Endodermal cell (in vitro differentiated cells): ENCODE results near the gene MFN1. TPM values are rescaled to one million over a fixed set of nuclear protein-coding genes. Genes with fewer than 3 reads are reported as not detected.
A peak's percentile ranks its signal among the peaks of the same experiment; 100 is the strongest.

Source experiments
- DNase-seq: peaks from one replicate; pipeline ENCODE4 v3.0.0-alpha.2; 2017
- H3K27ac ChIP-seq: 2 replicates; pipeline ENCODE4 v1.5.1; 2013; ENCODE audit warnings: mild to moderate bottlenecking, low read depth, low read length, moderate library complexity
- H3K27me3 ChIP-seq: 2 replicates; pipeline ENCODE4 v1.6.1; 2013; ENCODE audit warnings: mild to moderate bottlenecking, low read length, moderate library complexity; ENCODE audit not compliant: insufficient read depth, control insufficient read depth, poor library complexity, severe bottlenecking
- H3K36me3 ChIP-seq: 2 replicates; pipeline ENCODE4 v1.7.0; 2013; ENCODE audit warnings: mild to moderate bottlenecking, low read length, moderate library complexity; ENCODE audit not compliant: control insufficient read depth, insufficient read depth
- H3K4me1 ChIP-seq: one replicate; pipeline ENCODE4 v1.7.0; 2013; ENCODE audit warnings: low read length; ENCODE audit not compliant: control insufficient read depth, insufficient read depth
- H3K4me3 ChIP-seq: 2 replicates; pipeline ENCODE4 v1.5.1; 2013; ENCODE audit warnings: mild to moderate bottlenecking, low read length, moderate library complexity
- H3K9ac ChIP-seq: 2 replicates; pipeline ENCODE4 v1.6.1; 2013; ENCODE audit warnings: mild to moderate bottlenecking, low read length, moderate library complexity; ENCODE audit not compliant: poor library complexity, severe bottlenecking; ENCODE audit errors: extremely low read depth
- H3K9me3 ChIP-seq: 2 replicates; pipeline ENCODE4 v1.6.1; 2013; ENCODE audit warnings: mild to moderate bottlenecking, low read length, moderate library complexity; ENCODE audit not compliant: control insufficient read depth
- H3K27ac Mint-ChIP-seq: 2 replicates; pipeline ENCODE4 v1.8.0; 2020; ENCODE audit warnings: mixed read lengths
- H3K27me3 Mint-ChIP-seq: 2 replicates; pipeline ENCODE4 v1.8.0; 2021; ENCODE audit warnings: mild to moderate bottlenecking, mixed read lengths; ENCODE audit not compliant: insufficient read depth
- H3K36me3 Mint-ChIP-seq: 2 replicates; pipeline ENCODE4 v1.8.0; 2020; ENCODE audit warnings: low read depth, mixed read lengths
- H3K4me1 Mint-ChIP-seq: 2 replicates; pipeline ENCODE4 v1.8.0; 2020; ENCODE audit warnings: mixed read lengths
- H3K4me3 Mint-ChIP-seq: 2 replicates; pipeline ENCODE4 v1.8.0; 2020; ENCODE audit warnings: mild to moderate bottlenecking, moderate library complexity, mixed read lengths
- H3K9me3 Mint-ChIP-seq: 2 replicates; pipeline ENCODE4 v1.8.0; 2020; ENCODE audit warnings: mild to moderate bottlenecking, mixed read lengths
- CTCF ChIP-seq: fragments of 200-600 bp; sonication (generic); conservative IDR thresholded peaks from 2 replicates; pipeline ENCODE4 v1.5.0; 2021; ENCODE audit warnings: antibody characterized with exemption, mild to moderate bottlenecking
- WGBS, 2 experiments: methylation state at CpG; one replicate each; pipeline versions ENCODE4 v1.1.5 to v1.1.7; 2013; ENCODE audit warnings: missing lambda C conversion rate in 2 of 2, mixed read lengths in 1 of 2; ENCODE audit not compliant: insufficient coverage in 1 of 2, insufficient read length in 1 of 2; 5-methylcytosine and 5-hydroxymethylcytosine counted together
- total RNA-seq, 2 donors: library from RNA; stranded (reverse); fragmentation: NEBNext Ultra II Directional in 1 of 2; extraction: Animal tissue kit (Norgen Biotek cat#: 25700) in 1 of 2; gene quantifications; 2 replicates in 1 of 2; 3 replicates in 1 of 2; pipeline ENCODE4 v1.2.1, GENCODE V29; 2021

The MFN1 gene
- total RNA-seq, 2 donors from 2014 or later, result 42.9 to 45.1 TPM

DNA sequence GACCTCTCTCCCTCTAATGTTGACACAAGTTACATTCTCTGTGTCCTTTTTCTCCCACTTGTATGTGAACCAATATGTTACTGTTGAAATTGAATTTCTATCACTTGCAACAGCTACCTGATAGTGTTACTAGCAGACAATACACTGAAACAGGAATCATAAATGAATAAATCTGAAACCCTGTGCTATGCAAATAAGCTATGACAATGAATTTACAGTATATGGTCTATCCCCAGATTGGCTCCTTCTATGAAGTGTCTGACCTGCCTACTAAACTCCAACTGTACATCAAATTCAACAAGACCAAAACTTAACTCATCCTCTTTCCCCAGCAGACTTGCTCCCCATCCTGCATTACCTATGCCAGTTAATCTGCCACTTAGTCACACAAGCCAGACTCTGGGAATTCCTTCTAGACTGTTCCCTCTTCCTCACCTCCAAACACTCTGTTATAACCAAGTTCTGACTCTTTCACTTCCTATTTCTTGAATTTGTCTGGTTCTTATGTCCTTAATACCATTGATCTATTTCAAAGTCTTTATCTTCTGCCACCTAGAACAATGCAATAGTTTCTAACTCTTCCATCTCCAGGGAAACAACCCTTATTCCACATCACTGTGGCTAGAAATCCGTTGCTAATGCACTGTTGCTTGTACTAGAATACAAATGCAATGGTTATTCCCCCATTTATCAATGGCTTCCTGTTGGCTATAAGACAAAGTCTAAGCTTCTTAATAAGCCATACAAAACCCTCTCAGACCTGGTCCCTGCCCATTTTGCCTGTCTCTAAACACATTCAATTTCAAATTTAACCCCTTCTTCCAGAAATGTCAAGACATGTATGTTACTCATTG, 38.1 kb upstream of the MFN1 start:
- H3K4me1 ChIP-seq, result no peaks in the 10 kb centered on the region
- no peaks in the 10 kb centered on the region for H3K36me3 ChIP-seq
- H3K4me3 Mint-ChIP-seq, result no peak overlapping the region
- H3K9me3 ChIP-seq, result no peaks in the 10 kb centered on the region
- no peak for TF ChIP-seq CTCF
- no peak overlapping the region for H3K4me3 ChIP-seq
- H3K9me3 Mint-ChIP-seq, result no peaks in the 10 kb centered on the region
- 84 to 100% methylated on average over 1 of the region's 1 CpG for WGBS, 2 experiments
- no peaks in the 10 kb centered on the region for H3K27me3 ChIP-seq
- no peak overlapping the region for H3K27ac Mint-ChIP-seq
- DNase-seq, result no peak
- no peaks in the 10 kb centered on the region for H3K36me3 Mint-ChIP-seq
- no peaks in the 10 kb centered on the region for H3K27me3 Mint-ChIP-seq
- no peak overlapping the region for H3K9ac ChIP-seq
- no peak overlapping the region for H3K27ac ChIP-seq
- no peaks in the 10 kb centered on the region for H3K4me1 Mint-ChIP-seq

DNA sequence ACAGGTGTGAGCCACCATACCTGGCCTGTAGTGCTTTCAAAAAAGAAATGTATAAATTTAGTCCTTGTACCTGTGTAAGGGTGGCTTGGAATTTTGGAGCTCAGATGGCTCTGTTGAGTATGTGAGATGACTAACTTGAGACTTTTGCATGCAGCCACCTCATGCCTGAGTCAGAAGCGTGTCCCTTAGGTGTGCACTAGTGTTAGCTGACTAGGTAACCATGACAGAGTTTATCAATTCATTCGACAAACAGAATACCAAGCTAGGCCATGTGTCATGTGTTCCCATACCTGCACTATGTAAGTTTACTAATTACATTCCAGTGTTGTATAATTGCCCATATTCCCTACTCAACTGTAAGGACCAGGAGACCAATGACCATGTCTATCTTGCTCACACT, 28.6 kb upstream of the MFN1 start:
- 86 to 98% methylated on average over 2 of the region's 2 CpGs for WGBS, 2 experiments
- peaks cover 8% of the 10 kb centered on the region for H3K4me1 Mint-ChIP-seq
- Histone ChIP-seq H3K4me3 (no peak overlapping the region), H3K4me1 (no peaks in the 10 kb centered on the region), H3K9ac (no peak overlapping the region), H3K27ac (no peak overlapping the region), H3K27me3 (no peaks in the 10 kb centered on the region), H3K36me3 (no peaks in the 10 kb centered on the region), H3K9me3 (no peaks in the 10 kb centered on the region)
- H3K4me3 Mint-ChIP-seq, result no peak overlapping the region
- H3K27me3 Mint-ChIP-seq, result peaks cover 1% of the 10 kb centered on the region
- H3K9me3 Mint-ChIP-seq, result no peaks in the 10 kb centered on the region
- no peak for TF ChIP-seq CTCF
- no peak overlapping the region for H3K27ac Mint-ChIP-seq
- DNase-seq, result no peak
- no peaks in the 10 kb centered on the region for H3K36me3 Mint-ChIP-seq

GRCh38 chr3:179321668-179322285, 25.7 kb upstream of the MFN1 start:
- Histone ChIP-seq H3K9ac (no peak overlapping the region), H3K27me3 (no peaks in the 10 kb centered on the region), H3K4me1 (no peaks in the 10 kb centered on the region), H3K36me3 (peaks cover 19% of the 10 kb centered on the region), H3K4me3 (peak overlapping the region; percentile 97), H3K9me3 (no peaks in the 10 kb centered on the region), H3K27ac (no peak overlapping the region)
- DNase-seq, result peak; percentile 68
- H3K4me3 Mint-ChIP-seq, result peak overlapping the region; percentile 84
- no peak overlapping the region for H3K27ac Mint-ChIP-seq
- H3K36me3 Mint-ChIP-seq, result peaks cover 11% of the 10 kb centered on the region
- 65% methylated on average over 9 to 10 of the region's 10 CpGs for WGBS, 2 experiments
- peak; percentile 76 for TF ChIP-seq CTCF
- H3K27me3 Mint-ChIP-seq, result peaks cover 1% of the 10 kb centered on the region
- peaks cover 17% of the 10 kb centered on the region for H3K4me1 Mint-ChIP-seq
- H3K9me3 Mint-ChIP-seq, result no peaks in the 10 kb centered on the region
